ENCODE data around the gene SCN5A.

SCN5A gene

GRCh38 chr3:38647217-38647970 lies 2.1 kb downstream of the SCN5A start:
- no peak for DNase-seq (ENCODE audit: low read depth in 2 of 2)

GRCh38 chr3:38646630-38647029 lies 2.9 kb downstream of the SCN5A start:
- no peak for DNase-seq (ENCODE audit: low read depth in 2 of 2)

- no peak for DNase-seq (ENCODE audit: low read depth in 2 of 2)
Observed at GRCh38 chr3:38646062-38646461, 3.4 kb downstream of the SCN5A start.

- no peak for DNase-seq (ENCODE audit: low read depth in 2 of 2)
Observed at GRCh38 chr3:38645601-38646000, 3.9 kb downstream of the SCN5A start.

GRCh38 chr3:38645076-38645475 lies 4.4 kb downstream of the SCN5A start:
- DNase-seq (ENCODE audit: low read depth in 2 of 2) = no peak

GRCh38 chr3:38644662-38645053 lies 4.8 kb downstream of the SCN5A start:
- no peak for DNase-seq (ENCODE audit: low read depth in 2 of 2)

- no peak for DNase-seq (ENCODE audit: low read depth in 2 of 2)
Observed at GRCh38 chr3:38644016-38644661, 5.3 kb downstream of the SCN5A start.

- no peak for DNase-seq (ENCODE audit: low read depth in 2 of 2)
Observed at GRCh38 chr3:38643592-38643991, 5.9 kb downstream of the SCN5A start.

- no peak for DNase-seq (ENCODE audit: low read depth in 2 of 2)
Observed at GRCh38 chr3:38643090-38643489, 6.4 kb downstream of the SCN5A start.

GRCh38 chr3:38641461-38642110 lies 7.9 kb downstream of the SCN5A start:
- DNase-seq (ENCODE audit: low read depth in 2 of 2) = no peak

- DNase-seq (ENCODE audit: low read depth in 2 of 2) = no peak
Observed at GRCh38 chr3:38640661-38641452, 8.6 kb downstream of the SCN5A start.

GRCh38 chr3:38638354-38638753 lies 11.1 kb downstream of the SCN5A start:
- no peak for DNase-seq (ENCODE audit: low read depth in 2 of 2)

- DNase-seq (ENCODE audit: low read depth in 2 of 2) = no peak
Observed at GRCh38 chr3:38637906-38638305, 11.6 kb downstream of the SCN5A start.

GRCh38 chr3:38636881-38637280 lies 12.6 kb downstream of the SCN5A start:
- no peak for DNase-seq (ENCODE audit: low read depth in 2 of 2)

GRCh38 chr3:38636464-38636863 lies 13.0 kb downstream of the SCN5A start:
- no peak for DNase-seq (ENCODE audit: low read depth in 2 of 2)

- no peak for DNase-seq (ENCODE audit: low read depth in 2 of 2)
Observed at GRCh38 chr3:38634111-38634510, 15.4 kb downstream of the SCN5A start.

- DNase-seq (ENCODE audit: low read depth in 2 of 2) = no peak
Observed at GRCh38 chr3:38632989-38633388, 16.5 kb downstream of the SCN5A start.

- no peak for DNase-seq (ENCODE audit: low read depth in 2 of 2)
Observed at GRCh38 chr3:38630606-38631005, 18.9 kb downstream of the SCN5A start.

GRCh38 chr3:38630070-38630469 lies 19.4 kb downstream of the SCN5A start:
- DNase-seq (ENCODE audit: low read depth in 2 of 2) = no peak

GRCh38 chr3:38628835-38629234 lies 20.7 kb downstream of the SCN5A start:
- no peak for DNase-seq (ENCODE audit: low read depth in 2 of 2)

GRCh38 chr3:38627956-38628355 lies 21.5 kb downstream of the SCN5A start:
- DNase-seq (ENCODE audit: low read depth in 2 of 2) = no peak

GRCh38 chr3:38626171-38626570 lies 23.3 kb downstream of the SCN5A start:
- no peak for DNase-seq (ENCODE audit: low read depth in 2 of 2)

All from fibroblast of skin of left biceps (primary cell).